Left lung (tissue), 10 donors: ENCODE measurements around the gene AKR1B15. TPM values are rescaled to one million over a fixed set of nuclear protein-coding genes. Genes with fewer than 3 reads are reported as not detected.

Source experiments
- ATAC-seq: fragments of 200-7000 bp; cut with Tn5 transposase; one replicate; pipeline ENCODE4 v1.9.1; 2020; ENCODE audit warnings: moderate library complexity
- DNase-seq, 4 donors: peaks; one replicate each; pipeline ENCODE4 v3.0.0-alpha.2; 2013 to 2020
- H3K27ac ChIP-seq, 2 donors: fragments of 200-600 bp; sonication (generic) in 1 of 2; one replicate each; pipeline versions ENCODE4 v1.5.0 to v1.8.0; 2020 to 2021
- H3K27me3 ChIP-seq, 2 donors: fragments of 200-600 bp; sonication (generic) in 1 of 2; one replicate each; pipeline versions ENCODE4 v1.5.0 to v1.8.0; 2020 to 2021
- H3K36me3 ChIP-seq, 2 donors: fragments of 200-600 bp; sonication (generic) in 1 of 2; one replicate each; pipeline versions ENCODE4 v1.5.0 to v1.8.0; 2020 to 2021
- H3K4me1 ChIP-seq, 2 donors: fragments of 200-600 bp; one replicate each; pipeline ENCODE4 v1.8.0; 2021
- H3K4me3 ChIP-seq, 2 donors: fragments of 200-600 bp; sonication (generic) in 1 of 2; one replicate each; pipeline versions ENCODE4 v1.5.0 to v1.8.0; 2020 to 2021; ENCODE audit warnings: mild to moderate bottlenecking in 1 of 2
- H3K9me3 ChIP-seq, 2 donors: fragments of 200-600 bp; sonication (generic) in 1 of 2; one replicate each; pipeline versions ENCODE4 v1.5.0 to v1.8.0; 2020 to 2021
- intact Hi-C, 2 donors: fragments of 100-400 bp; cut with DNase I; formaldehyde crosslinking; loops; one replicate each; pipeline versions ENCODE4 v1.11.2 to v1.14.2; 2022
- polyA plus RNA-seq, 6 donors: library from polyadenylated mRNA; unstranded; fragments of 120-200 nt; gene quantifications; one replicate each; pipeline ENCODE4 v1.2.1, GENCODE V29; 2013; ENCODE audit not compliant: insufficient read length in 6 of 6
- total RNA-seq, 2 donors: library from RNA; stranded (reverse); fragmentation: NEBNext Ultra II Directional; extraction: Animal tissue kit (Norgen Biotek cat#: 25700); gene quantifications; one replicate each; pipeline ENCODE4 v1.2.1, GENCODE V29; 2021
- TF ChIP-seq, protein P1 (sequence below), 2 donors: fragments of 200-600 bp; sonication (generic) in 1 of 2; IDR thresholded peaks; one replicate each; pipeline versions ENCODE4 v1.5.0 to v1.8.0; 2021; ENCODE audit warnings: antibody characterized with exemption in 2 of 2
- donor health status: DM: no; HTN: yes; CAD: no.
- donor health status: DM: no; HTN: no; CAD: no.

Gene AKR1B15
- total and polyA plus RNA-seq, 8 donors, result 0.09 to 0.19 (median 0.14) TPM; not detected in 3

DNA sequence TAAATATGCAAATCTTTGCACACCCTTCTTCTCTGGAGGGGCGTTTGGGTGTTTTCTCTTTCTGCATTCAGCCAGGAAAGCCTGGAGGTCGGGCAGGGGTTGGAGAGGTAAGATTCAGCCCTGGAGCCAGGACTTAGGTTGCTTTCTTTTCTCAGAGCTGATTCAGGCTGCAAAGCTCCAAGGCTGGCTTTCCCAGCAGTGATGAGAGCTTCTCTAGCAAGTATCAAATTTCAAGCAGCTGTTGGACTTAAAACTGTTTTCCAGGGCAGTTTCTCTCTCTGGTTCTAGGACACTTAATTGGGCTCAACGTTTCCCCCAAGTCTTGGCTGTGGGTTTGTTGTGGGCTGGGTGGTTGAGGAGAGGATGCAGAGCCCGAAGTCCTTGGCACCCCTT, 20.9 kb upstream of the AKR1B15 start:
- Histone ChIP-seq H3K27ac (no peak overlapping the region), H3K9me3 (no peaks in the 10 kb centered on the region), H3K36me3 (no peaks in the 10 kb centered on the region), H3K27me3 (no peaks in the 10 kb centered on the region), H3K4me1 (peaks cover 0 to 2% of the 10 kb centered on the region in 2 donors), H3K4me3 (no peak overlapping the region)
- intact Hi-C loops, result no loop called here
- TF ChIP-seq, protein P1, sequence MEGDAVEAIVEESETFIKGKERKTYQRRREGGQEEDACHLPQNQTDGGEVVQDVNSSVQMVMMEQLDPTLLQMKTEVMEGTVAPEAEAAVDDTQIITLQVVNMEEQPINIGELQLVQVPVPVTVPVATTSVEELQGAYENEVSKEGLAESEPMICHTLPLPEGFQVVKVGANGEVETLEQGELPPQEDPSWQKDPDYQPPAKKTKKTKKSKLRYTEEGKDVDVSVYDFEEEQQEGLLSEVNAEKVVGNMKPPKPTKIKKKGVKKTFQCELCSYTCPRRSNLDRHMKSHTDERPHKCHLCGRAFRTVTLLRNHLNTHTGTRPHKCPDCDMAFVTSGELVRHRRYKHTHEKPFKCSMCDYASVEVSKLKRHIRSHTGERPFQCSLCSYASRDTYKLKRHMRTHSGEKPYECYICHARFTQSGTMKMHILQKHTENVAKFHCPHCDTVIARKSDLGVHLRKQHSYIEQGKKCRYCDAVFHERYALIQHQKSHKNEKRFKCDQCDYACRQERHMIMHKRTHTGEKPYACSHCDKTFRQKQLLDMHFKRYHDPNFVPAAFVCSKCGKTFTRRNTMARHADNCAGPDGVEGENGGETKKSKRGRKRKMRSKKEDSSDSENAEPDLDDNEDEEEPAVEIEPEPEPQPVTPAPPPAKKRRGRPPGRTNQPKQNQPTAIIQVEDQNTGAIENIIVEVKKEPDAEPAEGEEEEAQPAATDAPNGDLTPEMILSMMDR (IDR thresholded peaks at IDR 0.05), result no peak
- DNase-seq, result peak in 2 of 4 donors; percentile 18 to 41
- ATAC-seq, result peak; percentile 70

DNA sequence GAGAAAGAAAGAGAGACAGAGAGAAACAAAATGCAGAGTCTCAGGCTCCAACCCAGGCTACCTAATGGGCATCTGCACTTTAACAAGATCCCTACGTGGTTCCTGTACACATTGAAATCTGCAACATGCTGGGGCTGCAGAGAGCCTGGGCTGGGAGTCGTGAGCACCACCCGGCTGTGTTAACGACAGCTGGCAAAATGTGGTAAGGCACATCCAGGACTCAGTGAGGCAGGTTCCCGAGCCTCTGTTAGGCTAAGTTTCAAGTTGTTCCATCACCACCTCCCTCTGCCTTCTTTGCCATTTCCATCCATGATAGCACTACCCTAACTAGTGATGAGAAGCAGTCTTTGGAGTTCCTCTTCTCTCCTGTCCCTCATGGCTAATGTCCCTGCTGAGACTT, 20.2 kb upstream of the AKR1B15 start:
- no peak for ATAC-seq
- no peaks in the 10 kb centered on the region for H3K36me3 ChIP-seq
- H3K4me1 ChIP-seq, result peaks cover 0 to 2% of the 10 kb centered on the region in 2 donors
- H3K27me3 ChIP-seq, result no peaks in the 10 kb centered on the region
- no peak overlapping the region for H3K4me3 ChIP-seq
- no peaks in the 10 kb centered on the region for H3K9me3 ChIP-seq
- TF ChIP-seq, protein P1 (IDR thresholded peaks at IDR 0.05), result no peak
- intact Hi-C loops, result no loop called here
- no peak overlapping the region for H3K27ac ChIP-seq
- DNase-seq, result no peak

DNA sequence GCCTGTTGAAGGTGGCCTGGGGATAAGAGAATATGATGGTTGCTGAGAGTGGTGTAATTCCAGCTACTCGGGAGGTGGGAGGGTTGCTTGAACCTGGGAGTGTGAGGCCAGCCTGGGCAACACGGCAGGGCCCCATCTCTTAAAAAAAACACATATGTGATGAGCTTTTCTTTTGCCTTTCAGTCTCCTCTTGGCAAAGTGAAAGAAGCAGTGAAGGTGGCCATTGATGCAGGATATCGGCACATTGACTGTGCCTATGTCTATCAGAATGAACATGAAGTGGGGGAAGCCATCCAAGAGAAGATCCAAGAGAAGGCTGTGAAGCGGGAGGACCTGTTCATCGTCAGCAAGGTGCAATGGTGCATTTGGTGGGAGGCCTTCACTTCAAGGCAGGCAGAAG, 18.4 kb upstream of the AKR1B15 start:
- ATAC-seq (no peak), DNase-seq (no peak)
- Histone ChIP-seq H3K4me1 (peaks cover 0 to 2% of the 10 kb centered on the region in 2 donors), H3K27me3 (no peaks in the 10 kb centered on the region), H3K9me3 (no peaks in the 10 kb centered on the region), H3K4me3 (no peak overlapping the region), H3K36me3 (no peaks in the 10 kb centered on the region), H3K27ac (no peak overlapping the region)
- intact Hi-C loops, result no loop called here
- TF ChIP-seq, protein P1 (IDR thresholded peaks at IDR 0.05), result no peak

DNA sequence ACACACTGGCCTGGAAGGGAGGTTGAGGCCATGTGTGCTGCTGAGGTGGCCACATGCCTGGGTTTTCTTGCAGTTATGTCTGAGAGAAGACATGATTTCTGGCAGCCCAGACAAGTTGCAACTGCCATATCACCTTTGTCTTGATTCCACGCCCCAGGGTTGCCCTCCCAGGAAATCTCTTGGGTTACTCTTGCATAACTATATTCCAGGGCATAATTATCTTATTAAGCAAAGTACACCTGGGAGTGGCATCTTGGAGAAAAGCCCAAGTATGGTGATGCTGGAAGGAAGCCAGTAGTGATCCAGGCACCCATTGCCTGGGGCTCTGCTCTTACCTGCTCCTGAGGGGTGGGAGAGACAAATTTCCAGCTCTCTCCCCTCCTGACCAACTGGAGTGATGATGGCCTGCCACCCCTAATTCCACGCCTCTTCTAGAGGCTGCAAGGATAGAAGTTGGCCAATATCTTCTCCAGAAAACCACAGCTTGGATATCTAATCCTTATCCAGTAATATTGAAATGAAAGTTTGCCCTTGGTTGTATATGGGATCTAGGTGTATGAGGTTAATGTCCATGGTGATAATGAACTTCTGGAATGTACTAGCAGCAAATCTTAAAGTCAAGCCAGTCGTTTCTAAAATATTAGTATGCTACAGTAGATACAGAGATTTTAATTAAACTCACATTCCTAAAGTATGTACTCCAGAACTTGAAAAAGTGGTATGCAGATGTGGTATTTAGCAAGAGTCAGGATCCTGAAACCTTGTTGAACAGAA, 16.5 kb upstream of the AKR1B15 start:
- DNase-seq, result no peak
- intact Hi-C loops, result no loop called here
- Histone ChIP-seq H3K4me3 (no peak overlapping the region), H3K27ac (no peak overlapping the region), H3K36me3 (no peaks in the 10 kb centered on the region), H3K9me3 (no peaks in the 10 kb centered on the region), H3K27me3 (no peaks in the 10 kb centered on the region), H3K4me1 (peaks cover 0 to 2% of the 10 kb centered on the region in 2 donors)
- ATAC-seq, result peak; percentile 72
- TF ChIP-seq, protein P1 (IDR thresholded peaks at IDR 0.05), result no peak

DNA sequence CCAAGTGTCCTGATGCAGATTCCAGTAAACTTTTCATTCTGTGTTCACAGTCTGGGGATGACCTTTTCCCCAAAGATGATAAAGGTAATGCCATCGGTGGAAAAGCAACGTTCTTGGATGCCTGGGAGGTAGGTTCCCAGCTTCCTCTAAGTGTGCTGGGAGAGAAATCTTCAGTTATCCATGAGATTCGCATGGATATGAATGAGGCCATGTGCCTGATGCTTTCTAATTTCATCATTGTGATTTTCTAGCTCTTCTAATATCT, 16.0 kb upstream of the AKR1B15 start:
- H3K27me3 ChIP-seq, result no peaks in the 10 kb centered on the region
- no peak overlapping the region for H3K27ac ChIP-seq
- ATAC-seq (no peak), DNase-seq (no peak)
- H3K4me1 ChIP-seq, result no peaks in the 10 kb centered on the region
- TF ChIP-seq, protein P1 (IDR thresholded peaks at IDR 0.05), result no peak
- H3K36me3 ChIP-seq, result no peaks in the 10 kb centered on the region
- no peak overlapping the region for H3K4me3 ChIP-seq
- intact Hi-C loops, result no loop called here
- no peaks in the 10 kb centered on the region for H3K9me3 ChIP-seq
